Thyroid gland (tissue), 4 donors: ENCODE measurements around the gene ESR1.

Source experiments
- CTCF ChIP-seq, 6 experiments: fragments of 200-600 bp in 3 of 6; fragments of 450-650 bp in 3 of 6; sonication (generic) in 3 of 6; IDR thresholded peaks; one replicate each; pipeline ENCODE4 v1.5.1; 2016 to 2019; ENCODE audit warnings: antibody characterized with exemption in 6 of 6, mild to moderate bottlenecking in 2 of 6, inconsistent platforms in 1 of 6, moderate library complexity in 1 of 6
- POLR2A ChIP-seq, 2 donors: fragments of 450-650 bp; IDR thresholded peaks; one replicate each; pipeline ENCODE4 v1.6.1; 2017; ENCODE audit warnings: antibody characterized with exemption in 2 of 2, mild to moderate bottlenecking in 2 of 2, moderate library complexity in 1 of 2

- TF ChIP-seq CTCF (IDR thresholded peaks at IDR 0.05) = no peak
- TF ChIP-seq POLR2A (IDR thresholded peaks at IDR 0.05) = no peak
Measured at GRCh38 chr6:152034631-152035030, 227.1 kb downstream of the ESR1 start.
